HepG2 (cell line): ENCODE measurements around the gene CARMIL3. TPM values are rescaled to one million over a fixed set of nuclear protein-coding genes. Genes with fewer than 3 reads are reported as not detected.

ENCODE experiments used
- FLYWCH1 ChIP-seq: sonication (generic); formaldehyde crosslinking; IDR thresholded peaks from 2 replicates; pipeline ENCODE4 v1.8.1; 2023; ENCODE audit warnings: mild to moderate bottlenecking, missing genetic modification reagents
- KDM4B ChIP-seq: sonication (generic); formaldehyde crosslinking; IDR thresholded peaks from 2 replicates; pipeline ENCODE4 v1.4.0; 2020; ENCODE audit warnings: missing genetic modification reagents
- MEIS2 ChIP-seq: sonication (generic); formaldehyde crosslinking; IDR thresholded peaks from 2 replicates; pipeline ENCODE4 v1.9.0; 2021; ENCODE audit warnings: mild to moderate bottlenecking, missing genetic modification reagents
- MTA1 ChIP-seq: sonication (generic); formaldehyde crosslinking; IDR thresholded peaks from 2 replicates; pipeline ENCODE4 v1.4.0; 2020; ENCODE audit warnings: missing genetic modification reagents, mild to moderate bottlenecking, borderline replicate concordance
- POLR2G ChIP-seq: fragments of 200-400 bp; formaldehyde crosslinking; IDR thresholded peaks from 2 replicates; pipeline ENCODE4 v1.6.1; 2018; ENCODE audit warnings: mild to moderate bottlenecking, low read depth, low read length, moderate library complexity
- RBFOX2 ChIP-seq: fragments of 200-400 bp; formaldehyde crosslinking; IDR thresholded peaks from 2 replicates; pipeline ENCODE4 v1.6.1; 2017; ENCODE audit warnings: low read depth, mild to moderate bottlenecking, low read length
- RXRA ChIP-seq: sonication (generic); formaldehyde crosslinking; IDR thresholded peaks from 2 replicates; pipeline ENCODE4 v1.5.1; 2020; ENCODE audit warnings: missing genetic modification reagents
- SOX6 ChIP-seq, 2 experiments: fragments of 450-650 bp in 1 of 2; sonication (generic) in 1 of 2; formaldehyde crosslinking in 1 of 2; IDR thresholded peaks; 2 replicates each; pipeline versions ENCODE4 v1.4.0 to v1.6.1; 2017 to 2020; ENCODE audit warnings: antibody characterized with exemption in 1 of 2, mild to moderate bottlenecking in 1 of 2, missing genetic modification reagents in 1 of 2
- TARDBP ChIP-seq: sonication (generic); formaldehyde crosslinking; IDR thresholded peaks from 2 replicates; pipeline ENCODE4 v1.8.0; 2022; ENCODE audit warnings: mild to moderate bottlenecking, missing genetic modification reagents
- YY1 ChIP-seq: IDR thresholded peaks from 2 replicates; pipeline ENCODE4 v1.6.1; 2011; ENCODE audit warnings: low read length, low read depth, moderate library complexity, mild to moderate bottlenecking; ENCODE audit not compliant: insufficient read depth, insufficient replicate concordance
- ZNF260 ChIP-seq: sonication (generic); formaldehyde crosslinking; IDR thresholded peaks from 2 replicates; pipeline ENCODE4 v1.4.0; 2020; ENCODE audit warnings: missing genetic modification reagents, low read depth, mild to moderate bottlenecking, borderline replicate concordance
- ZNF546 ChIP-seq: sonication (generic); formaldehyde crosslinking; conservative IDR thresholded peaks from 2 replicates; pipeline ENCODE4 v1.8.1; 2023; ENCODE audit warnings: mild to moderate bottlenecking, missing genetic modification reagents
- ZNF768 ChIP-seq: sonication (generic); formaldehyde crosslinking; IDR thresholded peaks from 2 replicates; pipeline ENCODE4 v1.4.0; 2020; ENCODE audit warnings: missing genetic modification reagents
- polyA plus RNA-seq, 8 experiments: library from polyadenylated mRNA; depleted of rRNA in 3 of 8; stranded (reverse) in 7 of 8; unstranded in 1 of 8; fragments of >200 nt; fragmentation: Illumina TruSeq in 4 of 8; extraction: Trizol in 4 of 8; gene quantifications; 2 replicates each; pipeline versions ENCODE4 v1.2.1 to v1.2.3, GENCODE V29; 2011 to 2016; ENCODE audit warnings: low read depth in 4 of 8, missing spikeins in 1 of 8, mixed read lengths in 1 of 8; ENCODE audit not compliant: insufficient read depth in 1 of 8
- total RNA-seq, 5 experiments: library from RNA; depleted of rRNA; stranded (reverse); fragments of >200 nt; fragmentation: Illumina TruSeq; extraction: Trizol; gene quantifications; 2 replicates each; pipeline ENCODE4 v1.2.3, GENCODE V29; 2016; ENCODE audit warnings: low read depth in 1 of 5
- TF ChIP-seq, protein P1 (sequence below): IDR thresholded peaks from 2 replicates; pipeline ENCODE4 v1.6.1; 2018; ENCODE audit warnings: missing genetic modification reagents
- TF ChIP-seq, protein P2 (sequence below): sonication (generic); formaldehyde crosslinking; IDR thresholded peaks from 2 replicates; pipeline ENCODE4 v1.4.0; 2020; ENCODE audit warnings: mild to moderate bottlenecking, low read depth, missing genetic modification reagents
- TF ChIP-seq, protein P3 (sequence below): sonication (generic); formaldehyde crosslinking; IDR thresholded peaks from 2 replicates; pipeline ENCODE4 v1.8.0; 2022; ENCODE audit warnings: missing genetic modification reagents, mild to moderate bottlenecking, inconsistent platforms, borderline replicate concordance
- TF ChIP-seq, protein P4 (sequence below): sonication (generic); formaldehyde crosslinking; IDR thresholded peaks from 2 replicates; pipeline ENCODE4 v1.5.1; 2020; ENCODE audit warnings: mild to moderate bottlenecking, missing genetic modification reagents, moderate library complexity

CARMIL3 gene
- total and polyA plus RNA-seq, 2 of the 13 experiments (the other 11 are each of a cell fraction or from before 2014, with no cell fraction given) = 0.27 to 0.55 TPM

- TF ChIP-seq, protein P1, sequence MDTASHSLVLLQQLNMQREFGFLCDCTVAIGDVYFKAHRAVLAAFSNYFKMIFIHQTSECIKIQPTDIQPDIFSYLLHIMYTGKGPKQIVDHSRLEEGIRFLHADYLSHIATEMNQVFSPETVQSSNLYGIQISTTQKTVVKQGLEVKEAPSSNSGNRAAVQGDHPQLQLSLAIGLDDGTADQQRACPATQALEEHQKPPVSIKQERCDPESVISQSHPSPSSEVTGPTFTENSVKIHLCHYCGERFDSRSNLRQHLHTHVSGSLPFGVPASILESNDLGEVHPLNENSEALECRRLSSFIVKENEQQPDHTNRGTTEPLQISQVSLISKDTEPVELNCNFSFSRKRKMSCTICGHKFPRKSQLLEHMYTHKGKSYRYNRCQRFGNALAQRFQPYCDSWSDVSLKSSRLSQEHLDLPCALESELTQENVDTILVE (CRISPR knock-in tag) = no peak
- TF ChIP-seq RXRA (CRISPR knock-in tag) (peak; percentile 15; the same call in 1 of the 2 replicates), YY1 (no peak), POLR2G (peak; percentile 63), KDM4B (CRISPR knock-in tag) (peak; percentile 8; the same call in 1 of the 2 replicates), TARDBP (0 out of 2 replicates have a peak, but pooled peaks have one; percentile 16), MEIS2 (CRISPR knock-in tag) (peak; percentile 27; the same call in 1 of the 2 replicates), FLYWCH1 (no peak), ZNF768 (CRISPR knock-in tag) (peak; percentile 35; the same call in 1 of the 2 replicates), ZNF546 (CRISPR knock-in tag) (no peak), MTA1 (CRISPR knock-in tag) (no peak), RBFOX2 (peak; percentile 91), ZNF260 (no peak), SOX6 (IDR thresholded peaks at IDR 0.05) (no peak), SOX6 (CRISPR knock-in tag; IDR thresholded peaks at IDR 0.05) (0 out of 2 replicates have a peak, but pooled peaks have one; percentile 14)
- TF ChIP-seq, protein P2, sequence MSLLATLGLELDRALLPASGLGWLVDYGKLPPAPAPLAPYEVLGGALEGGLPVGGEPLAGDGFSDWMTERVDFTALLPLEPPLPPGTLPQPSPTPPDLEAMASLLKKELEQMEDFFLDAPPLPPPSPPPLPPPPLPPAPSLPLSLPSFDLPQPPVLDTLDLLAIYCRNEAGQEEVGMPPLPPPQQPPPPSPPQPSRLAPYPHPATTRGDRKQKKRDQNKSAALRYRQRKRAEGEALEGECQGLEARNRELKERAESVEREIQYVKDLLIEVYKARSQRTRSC (CRISPR knock-in tag) = no peak
- TF ChIP-seq, protein P3, sequence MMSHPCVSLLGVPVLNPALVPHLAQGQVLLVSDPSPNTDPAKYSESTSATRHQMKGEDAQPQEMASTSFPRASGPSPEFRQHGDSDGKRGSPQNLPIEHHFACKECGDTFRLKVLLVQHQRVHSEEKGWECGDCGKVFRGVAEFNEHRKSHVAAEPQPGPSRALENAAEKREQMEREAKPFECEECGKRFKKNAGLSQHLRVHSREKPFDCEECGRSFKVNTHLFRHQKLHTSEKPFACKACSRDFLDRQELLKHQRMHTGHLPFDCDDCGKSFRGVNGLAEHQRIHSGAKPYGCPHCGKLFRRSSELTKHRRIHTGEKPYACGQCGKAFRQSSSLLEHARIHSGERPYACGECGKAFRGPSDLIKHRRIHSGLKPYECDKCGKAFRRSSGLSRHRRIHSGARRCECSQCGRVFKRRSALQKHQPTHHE (CRISPR knock-in tag) = peak; percentile 53; the same call in 1 of the 2 replicates
- TF ChIP-seq, protein P4, sequence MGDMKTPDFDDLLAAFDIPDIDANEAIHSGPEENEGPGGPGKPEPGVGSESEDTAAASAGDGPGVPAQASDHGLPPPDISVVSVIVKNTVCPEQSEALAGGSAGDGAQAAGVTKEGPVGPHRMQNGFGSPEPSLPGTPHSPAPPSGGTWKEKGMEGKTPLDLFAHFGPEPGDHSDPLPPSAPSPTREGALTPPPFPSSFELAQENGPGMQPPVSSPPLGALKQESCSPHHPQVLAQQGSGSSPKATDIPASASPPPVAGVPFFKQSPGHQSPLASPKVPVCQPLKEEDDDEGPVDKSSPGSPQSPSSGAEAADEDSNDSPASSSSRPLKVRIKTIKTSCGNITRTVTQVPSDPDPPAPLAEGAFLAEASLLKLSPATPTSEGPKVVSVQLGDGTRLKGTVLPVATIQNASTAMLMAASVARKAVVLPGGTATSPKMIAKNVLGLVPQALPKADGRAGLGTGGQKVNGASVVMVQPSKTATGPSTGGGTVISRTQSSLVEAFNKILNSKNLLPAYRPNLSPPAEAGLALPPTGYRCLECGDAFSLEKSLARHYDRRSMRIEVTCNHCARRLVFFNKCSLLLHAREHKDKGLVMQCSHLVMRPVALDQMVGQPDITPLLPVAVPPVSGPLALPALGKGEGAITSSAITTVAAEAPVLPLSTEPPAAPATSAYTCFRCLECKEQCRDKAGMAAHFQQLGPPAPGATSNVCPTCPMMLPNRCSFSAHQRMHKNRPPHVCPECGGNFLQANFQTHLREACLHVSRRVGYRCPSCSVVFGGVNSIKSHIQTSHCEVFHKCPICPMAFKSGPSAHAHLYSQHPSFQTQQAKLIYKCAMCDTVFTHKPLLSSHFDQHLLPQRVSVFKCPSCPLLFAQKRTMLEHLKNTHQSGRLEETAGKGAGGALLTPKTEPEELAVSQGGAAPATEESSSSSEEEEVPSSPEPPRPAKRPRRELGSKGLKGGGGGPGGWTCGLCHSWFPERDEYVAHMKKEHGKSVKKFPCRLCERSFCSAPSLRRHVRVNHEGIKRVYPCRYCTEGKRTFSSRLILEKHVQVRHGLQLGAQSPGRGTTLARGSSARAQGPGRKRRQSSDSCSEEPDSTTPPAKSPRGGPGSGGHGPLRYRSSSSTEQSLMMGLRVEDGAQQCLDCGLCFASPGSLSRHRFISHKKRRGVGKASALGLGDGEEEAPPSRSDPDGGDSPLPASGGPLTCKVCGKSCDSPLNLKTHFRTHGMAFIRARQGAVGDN (CRISPR knock-in tag) = peak; percentile 31; the same call in 1 of the 2 replicates
These were observed 47.4 kb downstream of the CARMIL3 start (continued) for GRCh38 chr14:24098927-24099813.
